Peyer's patch (tissue), 4 donors: ENCODE data around the gene ARID5A. TPM values are rescaled to one million over a fixed set of nuclear protein-coding genes. Genes with fewer than 3 reads are reported as not detected.
"Not testable (repeated sequence)": the region's sequence is repeated elsewhere in the genome, so short reads cannot be mapped to it uniquely, and the experiment has no call there.

Experiments
- DNase-seq, 3 donors: peaks; one replicate each; pipeline ENCODE4 v3.0.0-alpha.2; 2017 to 2019
- H3K27ac ChIP-seq, 4 donors: fragments of 200-600 bp; sonication (generic); one replicate each; pipeline ENCODE4 v1.5.1; 2016 to 2019
- H3K27me3 ChIP-seq, 2 donors: fragments of 200-600 bp; sonication (generic); one replicate each; pipeline ENCODE4 v1.5.1; 2019
- H3K36me3 ChIP-seq, 3 donors: fragments of 200-600 bp; sonication (generic); one replicate each; pipeline ENCODE4 v1.5.1; 2016 to 2019
- H3K4me1 ChIP-seq, 4 donors: fragments of 200-600 bp; sonication (generic); one replicate each; pipeline ENCODE4 v1.5.1; 2016 to 2019
- H3K4me3 ChIP-seq, 4 donors: fragments of 200-600 bp; sonication (generic); 1 replicate in 3 of 4; 2 replicates in 1 of 4; pipeline ENCODE4 v1.5.1; 2016 to 2019; ENCODE audit warnings: mild to moderate bottlenecking in 1 of 4
- H3K9me3 ChIP-seq, 4 donors: fragments of 200-600 bp; sonication (generic); one replicate each; pipeline ENCODE4 v1.5.1; 2016 to 2019; ENCODE audit warnings: mild to moderate bottlenecking in 1 of 4
- CTCF ChIP-seq, 6 experiments: fragments of 450-650 bp in 4 of 6; fragments of 200-600 bp in 2 of 6; sonication (generic) in 1 of 6; IDR thresholded peaks; one replicate each; pipeline ENCODE4 v1.5.1; 2017 to 2019; ENCODE audit warnings: antibody characterized with exemption in 6 of 6, mild to moderate bottlenecking in 3 of 6, moderate library complexity in 1 of 6
- POLR2A ChIP-seq, 2 donors: fragments of 450-650 bp; IDR thresholded peaks; one replicate each; pipeline ENCODE4 v1.5.1; 2017; ENCODE audit warnings: antibody characterized with exemption in 2 of 2, mild to moderate bottlenecking in 2 of 2, moderate library complexity in 2 of 2
- total RNA-seq, 4 donors: library from RNA; depleted of rRNA; stranded (reverse); fragments of >200 nt; gene quantifications; one replicate each; pipeline ENCODE4 v1.1.0, GENCODE V29; 2016

Gene ARID5A
- total RNA-seq, 4 donors from 2014 or later, result 3.9 to 44.6 (median 16.9) TPM

DNA sequence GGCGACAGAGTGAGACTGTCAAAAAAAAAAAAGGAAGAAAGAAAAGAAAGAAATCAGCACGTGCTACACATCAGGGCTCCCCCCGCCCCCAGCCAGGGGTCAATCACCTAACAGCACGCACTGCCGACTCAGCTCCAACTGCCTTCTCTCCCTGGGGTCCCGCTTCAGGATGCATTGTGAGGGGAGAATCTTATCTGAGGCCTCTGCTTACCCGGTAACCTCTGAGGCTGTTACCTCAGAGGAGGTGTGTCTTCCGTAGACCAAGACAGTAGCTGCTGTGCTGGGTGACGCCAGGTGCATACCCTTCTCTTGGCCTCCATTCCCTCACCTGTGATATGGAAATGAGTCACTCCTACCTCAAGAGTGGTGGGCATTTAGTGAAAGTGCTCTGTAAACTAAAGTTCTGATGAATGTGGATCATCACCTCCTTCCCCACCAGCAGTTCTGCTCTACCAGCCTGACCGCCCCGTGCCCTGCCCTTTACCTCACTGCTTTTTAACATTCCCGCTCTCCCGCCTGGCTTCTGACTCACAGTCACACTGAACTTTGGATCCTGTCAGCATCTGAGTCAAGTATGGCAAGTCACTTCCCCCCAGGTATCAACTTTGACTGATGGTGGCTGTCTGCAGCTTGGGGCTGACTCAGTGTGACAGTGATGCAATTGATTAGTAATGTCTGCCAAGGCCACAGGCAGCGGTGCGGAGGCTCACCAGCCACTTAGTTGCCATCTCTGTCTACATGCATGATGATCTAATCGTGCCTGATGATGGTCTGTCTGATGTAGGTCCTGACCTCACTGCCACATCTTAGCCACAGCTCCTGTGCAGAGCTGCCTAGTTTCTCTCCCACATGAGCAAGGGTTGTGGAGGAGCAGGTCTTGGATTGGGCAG, 20.1 kb downstream of the ARID5A start:
- Histone ChIP-seq H3K36me3 (peaks cover 0 to 6% (median 0%) of the 10 kb centered on the region in 3 donors), H3K27ac (peak overlapping the region in 1 of 4 donors; percentile 49), H3K9me3 (no peaks in the 10 kb centered on the region), H3K27me3 (no peaks in the 10 kb centered on the region), H3K4me1 (peaks cover 0 to 13% (median 2%) of the 10 kb centered on the region in 4 donors), H3K4me3 (no peak overlapping the region)
- TF ChIP-seq POLR2A (IDR thresholded peaks at IDR 0.05) (no peak), CTCF (IDR thresholded peaks at IDR 0.05) (peak in 1 of 6 experiments; percentile 8)
- DNase-seq, result peak in 2 of 3 donors; percentile 80 to 85

DNA sequence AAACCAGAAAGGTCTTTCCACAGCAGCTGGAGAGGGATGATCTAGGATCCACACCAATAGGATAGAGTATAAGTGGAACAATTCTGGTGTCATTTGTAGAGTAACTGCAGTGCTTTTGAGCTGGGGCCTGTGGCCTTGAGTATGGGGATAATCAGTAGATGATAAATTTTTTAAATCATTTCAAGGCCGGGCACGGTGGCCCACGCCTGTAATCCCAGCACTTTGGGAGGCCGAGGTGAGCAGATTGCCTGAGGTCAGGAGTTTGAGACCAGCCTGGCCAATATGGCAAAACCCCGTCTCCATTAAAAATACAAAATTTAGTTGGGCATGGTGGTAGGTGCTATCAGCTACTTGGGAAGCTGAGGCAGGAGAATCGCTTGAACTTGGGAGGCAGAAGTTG, 20.9 kb downstream of the ARID5A start:
- Histone ChIP-seq H3K4me1 (peaks cover 0 to 13% (median 2%) of the 10 kb centered on the region in 4 donors), H3K27ac (peak overlapping the region in 1 of 4 donors; percentile 49)
- not testable (repeated sequence) for H3K36me3 ChIP-seq, DNase-seq, H3K9me3 ChIP-seq, H3K27me3 ChIP-seq, H3K4me3 ChIP-seq

- Histone ChIP-seq H3K4me1 (peaks cover 0 to 13% (median 2%) of the 10 kb centered on the region in 4 donors), H3K36me3 (no peaks in the 10 kb centered on the region), H3K9me3 (no peaks in the 10 kb centered on the region), H3K27ac (no peak overlapping the region), H3K4me3 (no peak overlapping the region), H3K27me3 (no peaks in the 10 kb centered on the region)
- TF ChIP-seq CTCF (IDR thresholded peaks at IDR 0.05), result no peak
- no peak for TF ChIP-seq POLR2A (IDR thresholded peaks at IDR 0.05)
- no peak for DNase-seq
Measured at GRCh38 chr2:96558061-96558460, 21.5 kb downstream of the ARID5A start.

DNA sequence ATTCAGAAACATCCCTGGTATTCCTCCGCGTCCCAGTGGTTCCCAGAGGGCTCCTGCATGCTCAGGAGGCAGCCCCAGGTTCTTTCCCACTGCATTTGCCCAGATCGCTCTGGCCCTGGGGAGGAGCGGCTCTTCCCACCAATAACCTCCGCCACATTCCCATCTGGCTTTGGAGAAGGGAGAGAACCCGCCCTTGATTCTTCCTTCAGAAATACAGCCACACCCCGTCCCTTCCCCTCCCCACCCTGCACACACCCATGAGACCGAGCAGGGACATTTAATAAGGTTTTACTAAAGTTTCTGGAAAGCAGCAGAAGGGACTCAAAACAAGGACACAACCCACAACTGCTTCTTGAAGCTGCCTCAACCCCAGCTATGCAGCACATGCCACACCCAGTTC, 21.9 kb downstream of the ARID5A start:
- no peaks in the 10 kb centered on the region for H3K27me3 ChIP-seq
- peaks cover 0 to 13% (median 2%) of the 10 kb centered on the region in 4 donors for H3K4me1 ChIP-seq
- TF ChIP-seq POLR2A (IDR thresholded peaks at IDR 0.05), result no peak
- no peak for TF ChIP-seq CTCF (IDR thresholded peaks at IDR 0.05)
- no peaks in the 10 kb centered on the region for H3K9me3 ChIP-seq
- H3K36me3 ChIP-seq, result no peaks in the 10 kb centered on the region
- DNase-seq, result no peak
- H3K4me3 ChIP-seq, result no peak overlapping the region
- H3K27ac ChIP-seq, result no peak overlapping the region

DNA sequence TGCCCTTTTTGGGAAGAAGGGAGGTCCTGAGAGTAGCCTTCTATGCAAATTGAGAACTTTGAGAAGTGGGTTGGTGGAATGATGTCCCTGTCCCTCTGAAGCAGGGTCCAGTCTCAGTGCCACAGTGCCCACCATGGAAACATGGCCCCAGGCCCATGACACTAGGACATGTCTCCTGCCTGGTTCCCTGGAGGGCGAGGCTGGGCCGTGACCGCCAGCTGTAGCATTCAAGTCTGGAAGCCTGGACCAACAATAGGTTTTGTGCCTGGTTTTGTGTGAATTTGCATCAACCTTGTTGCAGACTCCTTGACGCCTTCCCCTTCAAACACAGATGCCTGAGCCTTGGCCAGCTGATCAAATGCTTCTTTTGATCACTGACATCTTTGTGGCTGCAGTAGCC, 27.5 kb downstream of the ARID5A start:
- Histone ChIP-seq H3K4me1 (no peaks in the 10 kb centered on the region), H3K27ac (no peak overlapping the region), H3K36me3 (no peaks in the 10 kb centered on the region), H3K4me3 (no peak overlapping the region), H3K27me3 (no peaks in the 10 kb centered on the region), H3K9me3 (no peaks in the 10 kb centered on the region)
- no peak for TF ChIP-seq POLR2A (IDR thresholded peaks at IDR 0.05)
- TF ChIP-seq CTCF (IDR thresholded peaks at IDR 0.05), result no peak
- no peak for DNase-seq

DNA sequence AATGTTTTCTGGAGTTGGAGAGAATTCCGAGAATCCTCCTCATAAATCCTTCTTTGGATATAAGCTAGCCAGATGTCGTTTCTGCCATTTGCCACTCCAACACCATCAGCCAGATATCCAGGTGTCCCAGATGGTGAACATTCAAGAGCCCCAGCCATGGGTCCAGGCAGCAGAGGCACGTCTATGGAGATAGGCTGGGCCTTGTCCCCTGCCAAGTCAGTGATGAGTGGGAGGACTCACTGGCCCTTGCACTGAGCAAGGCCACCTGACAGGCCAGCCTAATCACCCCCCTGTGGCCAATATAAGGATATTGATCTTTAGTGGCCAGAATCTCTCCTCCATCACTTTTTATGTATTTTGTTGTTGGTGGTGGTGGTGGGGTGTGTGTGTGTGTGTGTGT, 28.0 kb downstream of the ARID5A start:
- H3K27me3 ChIP-seq, result no peaks in the 10 kb centered on the region
- no peak for DNase-seq
- TF ChIP-seq CTCF (IDR thresholded peaks at IDR 0.05), result no peak
- TF ChIP-seq POLR2A (IDR thresholded peaks at IDR 0.05), result no peak
- H3K4me1 ChIP-seq, result no peaks in the 10 kb centered on the region
- no peak overlapping the region for H3K27ac ChIP-seq
- H3K4me3 ChIP-seq, result no peak overlapping the region
- no peaks in the 10 kb centered on the region for H3K9me3 ChIP-seq
- H3K36me3 ChIP-seq, result no peaks in the 10 kb centered on the region
